Astrocyte (in vitro differentiated cells and primary cell): ENCODE data around the gene STXBP2. TPM values are rescaled to one million over a fixed set of nuclear protein-coding genes. Genes with fewer than 3 reads are reported as not detected.

Experiments used
- DNase-seq: peaks from one replicate; pipeline ENCODE4 v3.0.0-alpha.2; 2010; ENCODE audit warnings: low read depth
- FAIRE-seq: peaks from 2 replicates; lab custom pipeline; 2011; peaks lifted over from hg19 to GRCh38; lab: Jason Lieb, UNC
- H2AFZ ChIP-seq: 2 replicates; pipeline ENCODE4 v1.6.0; 2012; ENCODE audit warnings: low read depth, low read length, inconsistent platforms
- H3K27ac ChIP-seq: 2 replicates; pipeline ENCODE4 v1.5.1; 2011; ENCODE audit warnings: low read depth, low read length, inconsistent platforms
- H3K27me3 ChIP-seq: 2 replicates; pipeline ENCODE4 v1.6.0; 2011; ENCODE audit warnings: low read length, inconsistent platforms; ENCODE audit not compliant: insufficient read depth
- H3K36me3 ChIP-seq: 2 replicates; pipeline ENCODE4 v1.5.1; 2011; ENCODE audit warnings: low read length, inconsistent platforms; ENCODE audit not compliant: insufficient read depth
- H3K4me1 ChIP-seq: 2 replicates; pipeline ENCODE4 v1.5.1; 2011; ENCODE audit warnings: low read length, inconsistent platforms; ENCODE audit not compliant: insufficient read depth
- H3K4me2 ChIP-seq: 2 replicates; pipeline ENCODE4 v1.6.0; 2012; ENCODE audit warnings: low read length, inconsistent platforms
- H3K4me3 ChIP-seq: 2 replicates; pipeline ENCODE4 v1.5.1; 2011; ENCODE audit warnings: low read depth, mild to moderate bottlenecking, low read length, inconsistent platforms; ENCODE audit not compliant: insufficient read depth
- H3K79me2 ChIP-seq: 2 replicates; pipeline ENCODE4 v1.6.0; 2012; ENCODE audit warnings: mild to moderate bottlenecking, low read length, inconsistent platforms; ENCODE audit not compliant: insufficient read depth
- H3K9ac ChIP-seq: 2 replicates; pipeline ENCODE4 v1.6.0; 2012; ENCODE audit warnings: mild to moderate bottlenecking, low read length, inconsistent platforms
- H3K9me3 ChIP-seq: 2 replicates; pipeline ENCODE4 v1.5.1; 2012; ENCODE audit warnings: low read depth, mild to moderate bottlenecking, low read length, inconsistent platforms; ENCODE audit not compliant: insufficient read depth
- H4K20me1 ChIP-seq: 2 replicates; pipeline ENCODE4 v1.6.0; 2012; ENCODE audit warnings: low read length, inconsistent platforms; ENCODE audit not compliant: insufficient read depth
- H3K27ac Mint-ChIP-seq: one replicate; pipeline ENCODE4 v1.8.0; 2021; ENCODE audit warnings: mild to moderate bottlenecking, mixed read lengths; ENCODE audit not compliant: unreplicated experiment
- H3K27me3 Mint-ChIP-seq: one replicate; pipeline ENCODE4 v1.8.0; 2021; ENCODE audit warnings: low read depth, mixed read lengths; ENCODE audit not compliant: unreplicated experiment
- H3K36me3 Mint-ChIP-seq: one replicate; pipeline ENCODE4 v1.8.0; 2021; ENCODE audit warnings: low read depth, mixed read lengths; ENCODE audit not compliant: unreplicated experiment
- H3K4me1 Mint-ChIP-seq: one replicate; pipeline ENCODE4 v1.8.0; 2021; ENCODE audit warnings: low read depth, mixed read lengths; ENCODE audit not compliant: unreplicated experiment
- H3K4me3 Mint-ChIP-seq: one replicate; pipeline ENCODE4 v1.8.0; 2021; ENCODE audit warnings: mild to moderate bottlenecking, moderate library complexity, mixed read lengths; ENCODE audit not compliant: unreplicated experiment
- H3K9me3 Mint-ChIP-seq: one replicate; pipeline ENCODE4 v1.8.0; 2021; ENCODE audit warnings: mild to moderate bottlenecking, mixed read lengths; ENCODE audit not compliant: unreplicated experiment
- CTCF ChIP-seq: IDR thresholded peaks from 2 replicates; pipeline ENCODE4 v1.5.1; 2011; ENCODE audit warnings: low read depth, mild to moderate bottlenecking, inconsistent platforms, low read length, moderate library complexity; ENCODE audit not compliant: insufficient read depth
- EZH2 ChIP-seq: IDR thresholded peaks from 2 replicates; pipeline ENCODE4 v1.6.1; 2012; ENCODE audit warnings: mild to moderate bottlenecking, low read length, inconsistent platforms; ENCODE audit not compliant: insufficient read depth
- total RNA-seq: library from RNA; stranded (reverse); gene quantifications from 2 replicates; pipeline ENCODE4 v1.2.1, GENCODE V29; 2021

Gene STXBP2
- total RNA-seq, 1 donor from 2014 or later = 49.6 TPM

GRCh38 chr19:7605490-7606222 lies 31.3 kb upstream of the STXBP2 start:
- Mint-ChIP-seq H3K4me3 (no peak overlapping the region), H3K27ac (no peak overlapping the region), H3K4me1 (no peaks in the 10 kb centered on the region), H3K9me3 (no peaks in the 10 kb centered on the region), H3K27me3 (peaks cover 4% of the 10 kb centered on the region), H3K36me3 (no peaks in the 10 kb centered on the region)
- H3K27ac ChIP-seq = no peak overlapping the region
- H3K4me2 ChIP-seq = no peak overlapping the region
- DNase-seq = no peak
- no peaks in the 10 kb centered on the region for H3K4me1 ChIP-seq
- no peak overlapping the region for H3K9ac ChIP-seq
- H3K79me2 ChIP-seq = no peaks in the 10 kb centered on the region
- H4K20me1 ChIP-seq = no peaks in the 10 kb centered on the region
- no peak for FAIRE-seq
- no peaks in the 10 kb centered on the region for H3K27me3 ChIP-seq
- no peaks in the 10 kb centered on the region for H3K9me3 ChIP-seq
- TF ChIP-seq CTCF = no peak
- no peak for TF ChIP-seq EZH2
- H3K36me3 ChIP-seq = no peaks in the 10 kb centered on the region
- no peak overlapping the region for H3K4me3 ChIP-seq
- H2AFZ ChIP-seq = no peak overlapping the region

GRCh38 chr19:7606289-7606688 lies 30.6 kb upstream of the STXBP2 start:
- Histone ChIP-seq H3K79me2 (no peaks in the 10 kb centered on the region), H4K20me1 (no peaks in the 10 kb centered on the region), H3K4me3 (no peak overlapping the region), H3K9ac (no peak overlapping the region), H3K9me3 (no peaks in the 10 kb centered on the region), H3K4me2 (no peak overlapping the region), H2AFZ (no peak overlapping the region), H3K4me1 (no peaks in the 10 kb centered on the region), H3K36me3 (no peaks in the 10 kb centered on the region), H3K27ac (no peak overlapping the region), H3K27me3 (no peaks in the 10 kb centered on the region)
- Mint-ChIP-seq H3K4me3 (no peak overlapping the region), H3K4me1 (no peaks in the 10 kb centered on the region), H3K27me3 (peaks cover 4% of the 10 kb centered on the region), H3K36me3 (no peaks in the 10 kb centered on the region), H3K9me3 (no peaks in the 10 kb centered on the region), H3K27ac (no peak overlapping the region)
- TF ChIP-seq EZH2 = no peak
- no peak for TF ChIP-seq CTCF
- no peak for DNase-seq
- FAIRE-seq = no peak

GRCh38 chr19:7607212-7607873 lies 29.6 kb upstream of the STXBP2 start:
- Histone ChIP-seq H3K9ac (no peak overlapping the region), H4K20me1 (no peaks in the 10 kb centered on the region), H3K4me2 (no peak overlapping the region), H3K27me3 (no peaks in the 10 kb centered on the region), H3K27ac (no peak overlapping the region), H3K4me3 (no peak overlapping the region), H2AFZ (no peak overlapping the region), H3K9me3 (no peaks in the 10 kb centered on the region), H3K36me3 (no peaks in the 10 kb centered on the region), H3K4me1 (no peaks in the 10 kb centered on the region), H3K79me2 (no peaks in the 10 kb centered on the region)
- FAIRE-seq (no peak), DNase-seq (no peak)
- H3K4me3 Mint-ChIP-seq = no peak overlapping the region
- TF ChIP-seq CTCF = no peak
- no peak for TF ChIP-seq EZH2
- no peaks in the 10 kb centered on the region for H3K36me3 Mint-ChIP-seq
- no peaks in the 10 kb centered on the region for H3K9me3 Mint-ChIP-seq
- no peaks in the 10 kb centered on the region for H3K4me1 Mint-ChIP-seq
- no peak overlapping the region for H3K27ac Mint-ChIP-seq
- H3K27me3 Mint-ChIP-seq = peaks cover 4% of the 10 kb centered on the region
